IMR-90 (cell line): ENCODE data around the gene PACS1. TPM values are rescaled to one million over a fixed set of nuclear protein-coding genes. Genes with fewer than 3 reads are reported as not detected.

Experiments
- ELK1 ChIP-seq: fragments of 150-350 bp; IDR thresholded peaks from 2 replicates; pipeline ENCODE4 v1.6.1; 2016; ENCODE audit warnings: low read depth, mild to moderate bottlenecking, low read length, moderate library complexity, borderline replicate concordance
- polyA plus RNA-seq, 3 experiments: library from polyadenylated mRNA; depleted of rRNA; stranded (reverse); fragments of >200 nt; gene quantifications; 2 replicates each; pipeline ENCODE4 v1.2.3, GENCODE V29; 2012; ENCODE audit warnings: low replicate concordance in 1 of 3
- total RNA-seq: library from RNA; depleted of rRNA; stranded (reverse); fragments of >200 nt; gene quantifications from 2 replicates; pipeline ENCODE4 v1.2.3, GENCODE V29; 2012

The PACS1 gene
- total and polyA plus RNA-seq, 2 of the 4 experiments (the other 2 are of a cell fraction) = 7.3 to 32.0 TPM

DNA sequence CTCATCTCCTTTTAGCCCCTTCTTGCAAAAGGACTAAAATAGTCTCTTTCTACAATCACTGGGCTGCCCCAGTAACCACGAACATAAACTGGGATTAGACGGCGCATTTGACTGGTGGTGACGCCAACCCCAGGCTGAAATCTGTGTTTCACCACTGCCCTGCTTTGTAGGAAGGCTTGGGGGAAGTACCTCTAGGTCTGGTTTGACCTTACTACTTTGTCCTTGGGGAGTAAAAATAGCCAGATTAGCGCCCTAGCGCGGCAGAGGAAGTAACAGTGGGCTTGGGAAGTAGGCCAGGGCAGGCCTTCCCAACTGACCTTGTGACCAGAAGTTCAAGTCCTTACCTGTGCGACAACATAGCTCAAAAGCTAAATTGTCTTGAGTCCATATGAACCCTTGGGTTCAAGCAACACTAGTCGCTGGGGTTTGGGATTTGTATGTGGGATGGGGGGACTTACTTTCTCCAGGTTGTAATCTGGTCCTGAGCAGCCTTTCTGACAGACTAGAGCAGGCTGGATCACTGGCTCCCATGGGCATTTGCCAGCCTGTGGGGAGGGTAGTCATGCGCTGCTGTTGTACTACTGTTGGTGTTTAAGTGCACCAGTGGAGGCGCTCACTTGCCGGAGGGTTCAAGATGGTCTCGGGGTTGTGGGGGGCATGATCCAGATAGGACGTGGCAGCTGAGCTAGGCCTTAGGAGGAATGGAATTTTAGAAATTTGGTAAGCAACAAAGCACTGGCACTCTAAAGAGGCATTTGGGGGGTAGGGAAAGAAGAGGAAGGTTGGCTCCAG, 953 bp upstream of the PACS1 start (continued):
- no peak for TF ChIP-seq ELK1
